ENCODE results near the gene METTL27.
"Not testable (repeated sequence)": the region's sequence is repeated elsewhere in the genome, so short reads cannot be mapped to it uniquely, and the experiment has no call there.

Gene METTL27

GRCh38 chr7:73842067-73842976, at the start of gene METTL27:
Gene METTL27, minus strand, starts transcription at chr7:73842516. Its CDS starts 376 bp downstream, at chr7:73842140.
- DNase-seq (ENCODE audit: low read depth): peak; percentile 84

- no peak for DNase-seq (ENCODE audit: low read depth)
Measured at GRCh38 chr7:73891178-73891885, 49.0 kb upstream of the METTL27 start.

- DNase-seq (ENCODE audit: low read depth): no peak
Measured at GRCh38 chr7:73890555-73891147, 48.3 kb upstream of the METTL27 start.

GRCh38 chr7:73888959-73889358, 46.6 kb upstream of the METTL27 start:
- DNase-seq (ENCODE audit: low read depth): no peak

GRCh38 chr7:73887762-73888161, 45.4 kb upstream of the METTL27 start:
- DNase-seq (ENCODE audit: low read depth): no peak

- peak; percentile 49 for DNase-seq (ENCODE audit: low read depth)
Measured at GRCh38 chr7:73885975-73886798, 43.9 kb upstream of the METTL27 start.

- DNase-seq (ENCODE audit: low read depth): no peak
Measured at GRCh38 chr7:73885433-73885974, 43.2 kb upstream of the METTL27 start.

- not testable (repeated sequence) for DNase-seq (ENCODE audit: low read depth)
Measured at GRCh38 chr7:73884867-73885422, 42.6 kb upstream of the METTL27 start.

- DNase-seq (ENCODE audit: low read depth): no peak
Measured at GRCh38 chr7:73882047-73882402, 39.7 kb upstream of the METTL27 start.

- DNase-seq (ENCODE audit: low read depth): no peak
Measured at GRCh38 chr7:73881352-73882046, 39.2 kb upstream of the METTL27 start.

- DNase-seq (ENCODE audit: low read depth): no peak
Measured at GRCh38 chr7:73880755-73881328, 38.5 kb upstream of the METTL27 start.

GRCh38 chr7:73879977-73880681, 37.8 kb upstream of the METTL27 start:
- DNase-seq (ENCODE audit: low read depth): peak; percentile 72

- DNase-seq (ENCODE audit: low read depth): no peak
Measured at GRCh38 chr7:73876973-73877372, 34.7 kb upstream of the METTL27 start.

- DNase-seq (ENCODE audit: low read depth): no peak
Measured at GRCh38 chr7:73876361-73876760, 34.0 kb upstream of the METTL27 start.

GRCh38 chr7:73872056-73872908, 30.0 kb upstream of the METTL27 start:
- DNase-seq (ENCODE audit: low read depth): no peak

GRCh38 chr7:73871163-73872011, 29.1 kb upstream of the METTL27 start:
- DNase-seq (ENCODE audit: low read depth): no peak

- no peak for DNase-seq (ENCODE audit: low read depth)
Measured at GRCh38 chr7:73870041-73870492, 27.8 kb upstream of the METTL27 start.
